Heart left ventricle (tissue), 16 donors: ENCODE results near the gene SLBP. TPM values are rescaled to one million over a fixed set of nuclear protein-coding genes. Genes with fewer than 3 reads are reported as not detected.
A peak's percentile ranks its signal among the peaks of the same experiment; 100 is the strongest.

Source experiments
- ATAC-seq, 4 donors: fragments of 200-7000 bp; cut with Tn5 transposase; one replicate each; pipeline ENCODE4 v1.9.1; 2020 to 2022; ENCODE audit warnings: moderate library complexity in 4 of 4, mild to moderate bottlenecking in 3 of 4, moderate number of reproducible peaks in 1 of 4
- DNase-seq, 5 donors: peaks; one replicate each; pipeline ENCODE4 v3.0.0-alpha.2; 2020
- H3K27ac ChIP-seq, 12 donors: fragments of 200-600 bp; sonication (generic) in 4 of 12; one replicate each; pipeline versions ENCODE4 v1.5.0 to v1.8.0; 2016 to 2022; ENCODE audit warnings: mild to moderate bottlenecking in 2 of 12
- H3K27me3 ChIP-seq, 9 donors: fragments of 200-600 bp; sonication (generic) in 2 of 9; one replicate each; pipeline versions ENCODE4 v1.5.1 to v1.8.0; 2016 to 2022; ENCODE audit warnings: mild to moderate bottlenecking in 3 of 9
- H3K36me3 ChIP-seq, 9 donors: fragments of 200-600 bp; sonication (generic) in 2 of 9; one replicate each; pipeline versions ENCODE4 v1.5.0 to v1.8.0; 2018 to 2022; ENCODE audit warnings: mild to moderate bottlenecking in 2 of 9
- H3K4me1 ChIP-seq, 12 donors: fragments of 200-600 bp; sonication (generic) in 4 of 12; one replicate each; pipeline versions ENCODE4 v1.5.0 to v1.8.0; 2016 to 2022; ENCODE audit warnings: mild to moderate bottlenecking in 3 of 12
- H3K4me3 ChIP-seq, 12 donors: fragments of 200-600 bp; sonication (generic) in 4 of 12; one replicate each; pipeline versions ENCODE4 v1.5.0 to v1.8.0; 2017 to 2022; ENCODE audit warnings: mild to moderate bottlenecking in 9 of 12, moderate library complexity in 4 of 12
- H3K9me3 ChIP-seq, 12 donors: fragments of 200-600 bp; sonication (generic) in 4 of 12; one replicate each; pipeline versions ENCODE4 v1.5.0 to v1.8.0; 2016 to 2022; ENCODE audit warnings: mild to moderate bottlenecking in 1 of 12
- CTCF ChIP-seq, 12 donors: fragments of 200-600 bp; sonication (generic) in 4 of 12; IDR thresholded peaks; one replicate each; pipeline versions ENCODE4 v1.5.0 to v1.8.0; 2018 to 2022; ENCODE audit warnings: antibody characterized with exemption in 12 of 12, mild to moderate bottlenecking in 5 of 12
- POLR2A ChIP-seq, 2 donors: fragments of 450-650 bp; IDR thresholded peaks; one replicate each; pipeline ENCODE4 v1.6.1; 2017; ENCODE audit warnings: antibody characterized with exemption in 2 of 2, mild to moderate bottlenecking in 2 of 2, moderate library complexity in 2 of 2
- WGBS, 4 donors: extraction: QIAGEN DNeasy Blood & Tissue Kit in 2 of 4; methylation state at CpG; one replicate each; pipeline versions ENCODE4 v1.1.5 to v1.1.7; 2013 to 2018; 5-methylcytosine and 5-hydroxymethylcytosine counted together
- intact Hi-C, 10 donors: fragments of 100-400 bp; cut with DNase I; formaldehyde crosslinking; loops; one replicate each; pipeline versions ENCODE4 v1.11.1 to v1.14.2; 2022
- polyA plus RNA-seq, 2 donors: library from polyadenylated mRNA; stranded (reverse); fragments of 200-250 nt; gene quantifications; one replicate each; pipeline ENCODE4 v1.2.3, GENCODE V29; 2013
- total RNA-seq, 9 donors: library from RNA; depleted of rRNA in 2 of 9; stranded (reverse); fragments of >200 nt in 2 of 9; fragmentation: NEBNext Ultra II Directional in 3 of 9; extraction: Animal tissue kit (Norgen Biotek cat#: 25700) in 3 of 9; gene quantifications; one replicate each; pipeline versions ENCODE4 v1.1.0 to v1.2.4, GENCODE V29; 2016 to 2023
- donor health status: ischemic (EF 13 %, LVEDD 7.1; RV severe dilation, severe dysfunction).
- donor health status: healthy with polysubstance abuse.
- donor health status: DM: no; HTN: yes; CAD: no.
- donor health status: DM: no; HTN: no; CAD: no.
- donor health status: ischemic (EF 25% LVEDD 6.9; RV normal size, moderate dysfunction).
- donor health status: ischemic (EF 25% LVEDD 5.7; RV mildly dilated, moderate dysfunction).
- donor health status: healthy.
- donor health status: DM: yes; HTN: yes; CAD: no.
- donor health status: ischemic (EF 35%, LVEDD 5.7; RV mildly dilated, moderate dysfunction).
- donor health status: nonischemic (EF 11% LVEDD 7.7; RV severe dilation, severe dysfunction).
- donor health status: DM: yes; HTN: yes; CAD: no.
- donor health status: PGD.
- donor health status: ischemic (EF 29% LVEDD 5.4; RV normal size, mild dysfunction).
- donor health status: nonischemic (EF 23%, LVEDD 6.1; RV moderate dilation, normal function).

SLBP gene
- total and polyA plus RNA-seq, 11 donors = 7.2 to 27.7 (median 11.7) TPM

DNA sequence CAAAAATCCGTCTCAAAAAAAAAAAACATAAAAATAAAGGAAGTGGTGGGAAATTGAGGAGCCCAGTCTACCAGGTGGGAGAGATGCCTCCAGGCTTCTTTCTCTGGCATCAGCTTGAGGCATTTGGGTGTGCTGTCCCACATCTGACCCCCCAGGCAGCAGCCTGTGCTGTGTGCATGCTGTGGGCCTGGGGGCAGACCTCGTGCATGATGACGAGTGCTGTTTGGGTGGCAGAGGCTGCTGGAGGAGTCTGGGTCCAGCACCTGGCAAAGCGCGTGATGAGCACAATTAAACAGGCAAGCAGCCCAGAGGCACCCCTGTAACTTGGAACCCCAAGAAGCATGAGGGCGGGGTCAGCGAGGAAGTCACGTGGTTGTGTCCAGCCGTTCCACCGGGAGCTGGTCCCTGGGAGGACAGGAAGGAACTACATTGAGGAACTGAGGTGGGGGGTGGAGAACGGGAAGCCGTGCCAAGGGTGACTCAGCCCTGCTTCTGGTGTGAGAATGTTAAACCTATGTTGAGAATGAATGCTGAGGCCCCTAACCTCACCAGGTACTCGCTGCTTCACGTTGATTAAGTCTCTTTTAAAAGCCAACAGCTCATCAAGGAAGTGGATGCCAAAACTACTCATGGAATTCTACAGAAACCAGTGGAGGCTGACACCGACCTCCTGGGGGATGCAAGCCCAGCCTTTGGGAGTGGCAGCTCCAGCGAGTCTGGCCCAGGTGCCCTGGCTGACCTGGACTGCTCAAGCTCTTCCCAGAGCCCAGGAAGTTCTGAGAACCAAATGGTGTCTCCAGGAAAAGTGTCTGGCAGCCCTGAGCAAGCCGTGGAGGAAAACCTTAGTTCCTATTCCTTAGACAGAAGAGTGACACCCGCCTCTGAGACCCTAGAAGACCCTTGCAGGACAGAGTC is 15.3 kb upstream of the SLBP start:
- H3K36me3 ChIP-seq = peaks cover 0 to 62% (median 25%) of the 10 kb centered on the region in 9 donors
- WGBS, 4 donors = 50 to 66% (median 55%) methylated on average over 18 of the region's 18 CpGs
- peak; percentile 63 to 88 (median 66) for ATAC-seq

DNA sequence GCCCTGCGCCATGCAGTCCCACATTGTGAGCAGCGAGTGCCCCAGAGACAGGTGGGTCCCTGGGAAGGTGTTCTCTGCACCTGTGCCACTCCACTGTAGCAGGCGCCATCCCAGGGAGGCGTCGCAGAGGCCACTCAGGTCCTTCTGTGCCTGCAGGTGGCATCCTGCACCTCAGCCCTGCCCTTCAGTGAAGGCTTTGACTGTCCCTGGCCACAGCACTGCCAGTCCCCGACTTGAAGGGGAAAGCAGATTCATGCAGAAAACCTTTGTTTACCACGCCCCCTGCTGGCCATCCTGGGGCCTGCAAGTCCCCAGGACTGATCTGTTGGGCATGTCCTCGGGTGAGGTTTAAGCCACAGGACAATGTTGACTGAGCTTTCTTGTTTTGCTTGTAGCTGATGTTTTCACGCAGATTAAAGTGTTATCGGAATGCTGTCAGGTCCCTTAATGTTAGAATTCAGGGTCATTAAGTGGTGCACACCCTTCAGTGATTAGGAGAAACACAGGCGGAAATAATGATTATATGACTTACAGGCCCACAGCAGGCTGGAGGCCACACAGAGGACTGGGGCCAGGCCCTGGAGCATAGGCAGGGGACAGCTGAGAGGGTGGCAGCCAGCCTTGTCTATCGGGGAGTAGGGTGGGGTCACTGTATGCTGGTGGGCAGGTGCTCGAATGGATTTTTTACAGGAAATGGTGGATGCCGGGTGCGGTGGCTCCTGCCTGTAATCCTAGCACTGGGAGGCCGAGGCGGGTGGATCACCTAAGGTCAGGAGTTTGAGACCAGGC is 14.2 kb upstream of the SLBP start:
- no peaks in the 10 kb centered on the region for H3K9me3 ChIP-seq
- H3K36me3 ChIP-seq = peaks cover 0 to 54% (median 17%) of the 10 kb centered on the region in 9 donors
- H3K27me3 ChIP-seq = no peaks in the 10 kb centered on the region
- H3K27ac ChIP-seq = peak overlapping the region; percentile 48 to 87 (median 76)
- peak; percentile 97 to 100 (median 98) for TF ChIP-seq CTCF (IDR thresholded peaks at IDR 0.05)
- no peak for TF ChIP-seq POLR2A (IDR thresholded peaks at IDR 0.05)
- H3K4me3 ChIP-seq = no peak overlapping the region
- 49 to 58% (median 51%) methylated on average over 16 to 17 of the region's 17 CpGs for WGBS, 4 donors
- H3K4me1 ChIP-seq = peaks cover 10 to 84% (median 34%) of the 10 kb centered on the region in 12 donors
- DNase-seq = peak; percentile 84 to 94 (median 88)
- ATAC-seq = peak; percentile 47 to 75 (median 56)
- intact Hi-C loops = loop anchor here in 9 of 10 donors (1.0 to 10.0 kb wide), 5 partner anchors 33 to 372 kb away; no protein-coding TSS in a partner anchor

More for the DNA sequence above, 15.3 kb upstream of the SLBP start:
- peak overlapping the region; percentile 48 to 87 (median 79) for H3K27ac ChIP-seq
- intact Hi-C loops = loop anchor here in 8 of 10 donors (2.0 to 10.0 kb wide), 5 partner anchors 33 to 373 kb away; no protein-coding TSS in a partner anchor
- H3K9me3 ChIP-seq = no peaks in the 10 kb centered on the region
- H3K4me3 ChIP-seq = peak overlapping the region in 10 of 12 donors; percentile 8 to 49 (median 40)
- no peaks in the 10 kb centered on the region for H3K27me3 ChIP-seq
- H3K4me1 ChIP-seq = peaks cover 4 to 76% (median 25%) of the 10 kb centered on the region in 12 donors
- TF ChIP-seq POLR2A (IDR thresholded peaks at IDR 0.05) = no peak
- no peak for TF ChIP-seq CTCF (IDR thresholded peaks at IDR 0.05)
- DNase-seq = peak; percentile 82 to 89 (median 84)

GRCh38 chr4:1725521-1725920 is 13.4 kb upstream of the SLBP start:
- TF ChIP-seq CTCF (IDR thresholded peaks at IDR 0.05) (no peak), POLR2A (IDR thresholded peaks at IDR 0.05) (no peak)
- intact Hi-C loops = loop anchor here in 8 of 10 donors (2.0 to 10.0 kb wide), 3 partner anchors 33 to 371 kb away; no protein-coding TSS in a partner anchor
- Histone ChIP-seq H3K27me3 (no peaks in the 10 kb centered on the region), H3K36me3 (peaks cover 0 to 46% (median 10%) of the 10 kb centered on the region in 9 donors), H3K4me1 (peaks cover 10 to 84% (median 34%) of the 10 kb centered on the region in 12 donors), H3K9me3 (no peaks in the 10 kb centered on the region), H3K27ac (no peak overlapping the region), H3K4me3 (no peak overlapping the region)
- WGBS, 4 donors = 91 to 97% (median 95%) methylated on average over 10 of the region's 10 CpGs
- peak in 1 of 5 donors; percentile 48 for DNase-seq
- no peak for ATAC-seq
